Measurements from ENCODE around the gene NR2F2.

Gene NR2F2

DNA sequence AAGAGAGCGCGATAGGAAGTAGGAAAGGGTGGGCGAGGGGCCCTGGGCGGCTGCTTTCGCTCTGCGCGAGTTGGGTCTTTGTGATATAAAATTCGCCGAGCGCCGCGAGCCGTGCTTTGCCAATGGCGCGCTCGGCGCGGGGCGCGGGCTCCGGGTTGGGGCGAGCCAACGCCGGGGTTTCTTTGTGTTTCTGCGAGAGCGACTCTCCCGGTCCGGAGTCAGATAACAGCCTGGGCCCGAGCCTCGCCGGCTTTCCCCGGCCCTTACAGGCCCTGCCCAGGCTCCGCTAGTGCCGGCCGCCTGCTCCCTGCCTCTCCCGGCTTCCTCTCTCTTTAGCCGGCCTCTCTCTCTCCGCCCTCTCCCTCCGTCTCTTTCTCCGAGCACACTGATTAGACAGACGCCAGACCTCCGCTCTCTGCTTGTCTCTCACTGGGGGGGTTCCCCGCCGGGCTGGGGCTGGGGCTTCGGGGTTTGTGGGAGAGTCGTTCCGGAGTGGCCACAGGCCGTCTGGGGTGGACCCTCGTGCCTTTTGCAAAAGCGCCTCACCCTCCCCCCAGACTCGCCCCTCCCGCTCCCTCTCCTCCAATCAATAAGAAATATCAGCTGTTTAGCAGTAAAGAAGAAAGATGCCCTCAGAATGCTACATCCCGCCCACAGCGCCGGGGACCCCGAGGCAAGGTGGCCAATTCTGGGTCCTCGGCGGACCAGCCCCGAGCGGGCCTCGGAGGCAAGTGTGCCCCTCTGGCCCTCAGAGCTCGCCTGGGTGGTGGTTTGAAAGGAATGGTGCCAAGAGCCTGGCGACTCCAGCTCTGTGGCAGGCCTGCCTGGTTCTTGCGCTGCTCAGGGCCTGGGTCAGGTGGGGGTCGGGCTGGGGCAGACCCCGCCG, 2.9 kb downstream of the NR2F2 start:
- no peak for DNase-seq

DNA sequence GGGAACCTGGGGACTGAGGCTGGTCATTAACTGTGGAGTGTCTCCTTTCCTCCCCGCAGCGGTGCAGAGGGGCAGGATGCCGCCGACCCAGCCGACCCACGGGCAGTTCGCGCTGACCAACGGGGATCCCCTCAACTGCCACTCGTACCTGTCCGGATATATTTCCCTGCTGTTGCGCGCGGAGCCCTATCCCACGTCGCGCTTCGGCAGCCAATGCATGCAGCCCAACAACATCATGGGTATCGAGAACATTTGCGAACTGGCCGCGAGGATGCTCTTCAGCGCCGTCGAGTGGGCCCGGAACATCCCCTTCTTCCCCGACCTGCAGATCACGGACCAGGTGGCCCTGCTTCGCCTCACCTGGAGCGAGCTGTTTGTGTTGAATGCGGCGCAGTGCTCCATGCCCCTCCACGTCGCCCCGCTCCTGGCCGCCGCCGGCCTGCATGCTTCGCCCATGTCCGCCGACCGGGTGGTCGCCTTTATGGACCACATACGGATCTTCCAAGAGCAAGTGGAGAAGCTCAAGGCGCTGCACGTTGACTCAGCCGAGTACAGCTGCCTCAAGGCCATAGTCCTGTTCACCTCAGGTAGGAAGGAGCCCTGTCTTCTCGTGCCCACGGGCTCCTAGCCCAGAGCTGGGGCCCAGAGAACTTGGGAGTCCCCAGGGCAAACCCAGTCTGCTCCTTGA, 3.7 kb downstream of the NR2F2 start:
- no peak for DNase-seq

DNA sequence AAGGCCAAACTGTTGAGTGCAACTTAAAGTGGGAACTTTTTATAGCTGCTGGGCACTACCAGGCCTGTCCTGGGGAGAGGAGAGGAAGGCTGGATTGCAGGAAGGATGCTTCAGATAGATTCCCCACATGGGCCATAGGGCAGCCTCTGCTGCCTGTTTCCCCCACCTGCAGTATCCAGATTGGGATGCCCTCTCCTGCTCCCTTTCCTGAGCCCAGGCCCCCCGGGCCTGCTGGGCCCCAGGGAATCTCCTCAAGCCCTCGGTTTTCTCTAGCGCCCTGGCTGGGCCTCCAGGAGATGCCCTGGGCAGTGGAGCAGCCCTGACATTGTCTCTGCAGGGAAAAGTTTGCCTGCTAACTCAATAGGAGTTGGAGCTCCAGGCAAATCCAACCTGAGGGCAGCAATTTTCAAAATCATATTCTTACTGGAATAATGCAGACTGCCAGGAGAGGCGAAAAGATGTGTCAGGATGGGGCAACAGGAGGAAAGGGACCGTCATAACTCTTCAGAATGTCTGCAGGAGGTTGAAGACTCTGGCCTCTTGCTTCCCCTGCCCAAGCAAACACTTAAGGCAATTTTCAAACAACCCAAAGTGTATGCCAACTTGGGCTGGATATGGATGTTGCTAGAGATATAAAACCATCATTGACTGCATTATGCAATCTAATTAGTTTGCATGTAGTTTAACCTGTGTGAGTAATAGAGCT, 4.4 kb downstream of the NR2F2 start:
- no peak for DNase-seq

DNA sequence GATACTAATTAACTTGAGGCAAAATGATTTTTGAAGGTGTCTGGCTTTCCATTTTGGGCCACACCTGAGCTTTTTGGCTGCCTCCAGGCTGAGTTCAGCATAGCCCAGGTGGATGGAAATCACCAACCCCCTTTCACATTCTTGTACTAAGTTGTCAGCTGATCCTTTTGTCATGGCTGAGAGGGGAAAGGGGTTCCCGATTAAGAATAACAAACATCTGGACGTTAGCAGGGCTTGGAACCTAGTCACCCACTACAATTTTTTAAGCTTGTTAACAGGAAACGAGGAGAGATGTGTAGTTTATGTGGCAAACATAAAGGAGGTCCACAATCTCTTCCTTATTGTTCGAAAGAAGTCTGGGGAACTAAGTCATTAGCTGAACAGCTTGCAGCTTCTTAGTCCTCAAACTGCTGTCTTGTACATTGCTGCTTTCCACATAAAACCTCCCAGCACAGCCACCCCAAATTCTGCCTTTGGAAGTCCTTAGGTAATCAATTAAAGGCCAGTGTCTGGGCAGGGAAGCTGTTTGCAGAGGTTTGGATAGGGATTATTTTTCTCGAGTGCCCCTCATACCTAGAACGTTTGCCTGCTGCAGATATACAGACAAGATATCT, 5.0 kb downstream of the NR2F2 start:
- DNase-seq, result no peak

DNA sequence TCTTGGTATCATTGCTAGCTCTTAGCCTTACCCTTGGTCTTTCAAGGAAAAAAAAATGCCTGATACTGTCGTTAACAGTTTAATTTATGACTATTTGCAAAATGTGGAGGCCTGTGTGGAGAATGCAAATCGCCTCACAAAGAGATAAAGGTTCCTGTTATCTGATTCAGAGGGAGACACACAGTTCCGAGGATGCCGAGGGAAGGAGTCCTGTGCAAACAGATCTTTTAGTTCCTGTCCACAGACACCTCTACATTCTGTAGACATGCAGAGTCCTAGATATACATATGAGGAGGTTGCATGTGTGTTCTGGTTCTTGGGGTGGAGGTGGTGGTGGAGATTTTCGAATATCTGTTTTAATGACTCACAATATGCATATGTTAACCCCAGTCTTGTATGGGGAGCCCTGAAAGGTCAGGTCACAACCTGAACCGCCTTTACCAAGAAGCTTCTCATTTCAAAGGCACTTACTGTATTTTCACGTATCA, 5.7 kb downstream of the NR2F2 start:
- DNase-seq, result no peak

DNA sequence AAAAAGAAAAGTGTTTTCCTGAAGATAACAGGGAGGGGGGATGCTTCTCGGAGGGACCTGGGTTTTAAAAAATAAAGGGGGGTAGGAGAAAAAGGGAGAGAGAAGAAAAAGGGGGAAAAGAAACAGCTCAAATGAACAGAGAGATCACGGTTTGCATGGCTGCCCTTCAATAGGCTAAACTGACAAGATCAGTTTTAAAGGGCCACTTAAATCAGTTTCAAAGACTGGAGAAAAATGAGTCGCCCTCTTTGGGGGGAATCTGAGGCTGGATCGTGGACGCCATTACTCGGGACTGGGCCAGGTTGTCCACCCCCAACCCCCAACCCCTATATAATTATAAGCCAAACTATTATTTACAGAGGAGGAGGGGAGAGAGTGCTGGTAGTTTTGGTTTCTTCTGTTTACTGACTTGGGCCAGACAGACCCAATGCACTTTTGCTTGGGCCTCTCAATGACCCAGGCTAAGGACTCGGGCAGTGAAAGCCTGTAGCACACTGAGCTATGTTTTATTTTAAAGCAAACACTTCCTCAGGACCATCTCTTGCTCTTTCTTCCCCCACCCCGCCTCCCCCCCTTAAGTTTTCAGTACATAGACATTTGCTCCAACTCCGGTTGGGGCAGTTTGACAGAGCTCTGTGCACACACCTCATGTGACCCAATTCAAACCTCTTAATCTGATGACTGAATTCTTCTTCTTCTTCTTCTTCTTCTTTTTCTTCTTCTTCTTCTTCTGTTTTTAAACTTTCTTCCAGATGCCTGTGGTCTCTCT, 6.3 kb downstream of the NR2F2 start:
- no peak for DNase-seq

DNA sequence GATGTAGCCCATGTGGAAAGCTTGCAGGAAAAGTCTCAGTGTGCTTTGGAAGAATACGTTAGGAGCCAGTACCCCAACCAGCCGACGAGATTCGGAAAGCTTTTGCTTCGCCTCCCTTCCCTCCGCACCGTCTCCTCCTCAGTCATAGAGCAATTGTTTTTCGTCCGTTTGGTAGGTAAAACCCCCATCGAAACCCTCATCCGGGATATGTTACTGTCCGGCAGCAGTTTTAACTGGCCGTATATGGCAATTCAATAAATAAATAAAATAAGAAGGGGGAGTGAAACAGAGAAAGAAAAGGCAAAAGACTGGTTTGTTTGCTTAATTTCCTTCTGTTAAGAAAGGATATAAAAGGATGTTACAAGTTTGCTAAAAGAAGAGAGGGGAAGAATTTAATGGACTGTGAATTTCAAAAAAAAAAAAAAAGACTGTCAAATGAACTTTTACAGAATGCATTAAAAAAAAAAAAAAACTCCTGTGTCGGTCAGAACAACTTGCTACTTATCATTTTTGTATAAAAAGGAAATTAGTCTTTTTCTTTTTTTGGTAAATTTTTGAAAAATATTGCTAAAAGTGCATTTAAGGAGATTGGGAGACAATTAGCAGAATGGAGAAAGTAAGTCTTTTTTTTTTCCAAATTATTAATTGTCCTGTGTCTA, 7.0 kb downstream of the NR2F2 start:
- DNase-seq, result no peak

DNA sequence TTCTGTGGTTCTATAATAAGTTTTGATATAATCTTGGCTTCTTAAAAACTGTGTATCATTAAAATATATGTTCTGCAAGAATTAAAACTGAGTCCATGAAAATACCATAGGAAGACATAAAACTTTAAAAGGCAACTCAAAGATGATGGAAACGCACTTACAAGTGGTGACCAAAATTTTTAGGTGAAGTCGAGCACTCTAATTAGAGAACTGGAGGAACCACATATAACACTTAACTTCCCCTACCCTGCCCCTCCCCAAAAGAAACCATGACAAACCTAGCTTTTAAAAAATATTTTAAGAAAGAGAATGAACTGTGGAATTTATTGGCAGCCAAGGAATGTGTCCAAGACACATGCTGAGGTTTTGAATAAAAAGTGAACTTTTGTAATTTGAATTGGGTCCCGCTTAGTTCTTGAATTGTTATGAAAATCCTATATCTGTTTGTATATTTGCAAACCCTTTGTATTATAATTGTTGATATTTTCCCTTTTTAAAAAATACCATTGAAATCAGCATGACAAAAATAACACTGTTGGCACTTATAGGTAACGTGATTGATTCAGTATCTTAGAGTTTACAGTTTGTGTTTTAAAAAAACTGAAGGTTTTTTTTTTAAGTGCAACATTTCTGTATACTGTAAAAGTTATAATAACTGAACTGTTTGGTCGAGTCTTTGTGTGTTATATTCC, 7.7 kb downstream of the NR2F2 start:
- no peak for DNase-seq

DNA sequence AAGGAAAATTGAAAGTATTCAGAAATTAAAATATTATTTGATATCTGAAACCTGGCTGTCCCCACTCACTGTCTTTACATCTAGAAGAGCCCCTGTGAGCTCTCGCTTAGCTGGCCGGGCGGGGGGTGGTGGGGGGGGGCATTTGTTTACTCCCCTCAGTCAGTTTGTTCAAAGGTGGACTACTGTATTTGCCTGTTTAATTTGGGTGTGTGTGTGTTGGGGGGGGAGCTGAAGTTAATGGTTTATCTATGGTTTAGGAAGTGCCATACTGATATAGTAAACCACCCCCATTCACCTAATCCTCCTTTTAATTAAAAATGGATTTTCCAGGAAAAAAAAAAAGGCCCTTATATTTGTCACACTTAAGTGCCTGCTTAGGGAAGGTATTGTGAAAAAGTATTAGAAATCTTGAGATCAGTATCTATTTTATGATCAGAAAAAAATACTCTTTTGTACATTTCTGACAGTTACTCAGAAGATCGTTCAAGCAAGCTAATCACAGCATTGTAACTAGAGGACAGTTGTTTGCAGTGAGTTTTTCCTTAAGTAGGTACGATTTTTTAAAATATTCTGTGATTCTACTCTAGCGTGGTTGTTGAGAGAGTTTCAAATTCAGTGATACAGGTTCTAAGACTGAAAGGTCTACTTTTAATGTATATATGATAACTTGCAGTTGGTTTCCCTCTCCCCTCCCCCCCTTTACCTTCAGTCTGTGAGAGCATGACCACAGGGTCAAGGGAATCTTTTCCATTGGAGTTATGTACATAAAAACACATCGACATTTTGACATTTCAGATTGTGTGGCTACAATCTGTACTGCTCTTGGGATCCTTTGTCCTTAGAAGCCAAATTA, 8.5 kb downstream of the NR2F2 start:
- DNase-seq, result no peak

DNA sequence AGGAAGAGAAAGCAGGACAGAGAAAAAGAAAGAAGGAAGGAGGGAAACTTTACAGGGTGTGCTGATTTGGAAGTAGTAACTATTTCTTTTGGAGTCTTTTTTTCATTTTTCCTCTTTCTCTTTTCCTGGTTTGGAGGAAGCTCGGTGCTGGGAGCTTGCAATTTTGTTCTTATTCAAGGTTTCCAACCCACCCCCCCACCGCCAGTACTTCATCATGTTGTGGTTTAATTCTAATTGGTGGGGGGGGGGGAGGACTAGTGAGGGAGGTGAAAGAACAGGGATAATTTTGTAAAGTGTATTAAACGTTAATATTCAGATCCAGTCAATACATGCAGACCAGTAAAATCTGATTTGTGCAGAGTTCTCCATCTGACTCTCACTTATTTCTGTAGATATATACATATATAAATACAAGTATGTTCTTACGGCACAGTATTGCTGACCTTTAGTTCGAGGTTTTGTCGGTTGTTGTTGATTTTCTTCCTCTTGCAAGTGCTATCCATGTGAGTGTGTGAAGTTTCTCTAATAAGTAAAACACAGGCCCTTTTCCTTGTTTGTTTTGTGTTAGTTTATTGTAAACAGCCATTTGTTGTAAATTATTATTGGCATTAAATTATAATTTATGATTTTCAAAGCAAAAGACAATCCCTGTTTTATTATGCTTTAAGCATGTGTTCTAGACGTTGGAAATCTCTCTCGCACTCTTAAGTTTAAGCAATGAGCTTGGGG, 9.3 kb downstream of the NR2F2 start:
- no peak for DNase-seq

DNA sequence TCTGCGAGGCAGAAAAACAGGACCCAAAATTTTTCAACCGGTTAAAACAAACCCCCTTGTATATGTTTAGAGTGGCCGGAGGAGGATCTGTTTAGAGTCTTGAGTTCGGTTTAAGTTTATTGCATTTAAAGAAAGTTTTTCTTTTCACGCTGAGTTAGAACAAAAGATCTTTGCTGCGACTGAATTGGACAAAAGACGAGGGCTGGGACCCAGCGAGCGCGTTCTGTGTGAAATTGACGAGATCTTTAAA, 9.8 kb downstream of the NR2F2 start:
- no peak for DNase-seq

DNA sequence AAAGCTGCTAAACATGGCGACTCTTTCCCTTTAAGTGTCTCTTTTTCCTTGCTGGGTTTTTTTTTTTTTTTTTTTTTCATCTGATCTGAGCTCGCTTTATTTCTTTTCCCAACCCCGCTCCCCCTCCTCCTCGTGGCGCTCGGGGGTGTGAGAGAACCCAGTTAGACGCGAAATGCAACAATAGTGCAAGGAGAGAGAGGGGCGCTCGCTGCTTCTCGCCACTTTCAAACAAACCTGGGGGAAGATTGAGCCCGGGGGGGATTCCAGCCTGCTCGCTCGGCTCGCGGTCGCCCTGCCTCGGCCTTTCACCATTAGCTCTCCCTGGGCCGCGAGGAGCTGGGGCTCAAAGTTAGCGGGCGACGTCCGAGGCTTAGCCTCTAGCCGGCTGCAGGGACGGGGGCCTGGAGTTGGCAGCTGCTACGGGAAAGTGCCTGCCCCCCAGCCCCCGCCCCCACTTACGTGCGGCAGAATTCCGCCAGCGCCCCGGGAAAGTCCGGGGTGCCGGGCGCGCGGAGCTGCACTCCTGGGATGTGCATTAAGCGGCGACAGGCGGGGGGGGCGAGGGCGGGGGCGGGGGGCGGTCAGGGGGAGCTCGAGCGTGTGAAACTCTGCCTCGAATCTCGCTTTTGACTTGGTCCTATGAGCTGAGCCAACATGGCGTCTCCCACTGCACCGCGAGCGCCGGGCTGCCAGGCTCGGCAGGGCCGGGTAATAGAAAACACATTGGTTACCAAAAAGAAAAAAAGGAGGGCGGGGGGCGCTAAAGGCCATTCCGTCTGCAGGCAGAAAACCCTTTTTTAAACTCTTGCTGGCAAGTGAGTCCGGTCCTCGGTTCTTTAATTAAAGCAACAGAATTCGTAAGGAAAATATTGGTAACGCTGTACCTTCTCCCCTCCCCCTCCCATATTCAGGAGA, 10.4 kb downstream of the NR2F2 start:
- DNase-seq, result no peak

DNA sequence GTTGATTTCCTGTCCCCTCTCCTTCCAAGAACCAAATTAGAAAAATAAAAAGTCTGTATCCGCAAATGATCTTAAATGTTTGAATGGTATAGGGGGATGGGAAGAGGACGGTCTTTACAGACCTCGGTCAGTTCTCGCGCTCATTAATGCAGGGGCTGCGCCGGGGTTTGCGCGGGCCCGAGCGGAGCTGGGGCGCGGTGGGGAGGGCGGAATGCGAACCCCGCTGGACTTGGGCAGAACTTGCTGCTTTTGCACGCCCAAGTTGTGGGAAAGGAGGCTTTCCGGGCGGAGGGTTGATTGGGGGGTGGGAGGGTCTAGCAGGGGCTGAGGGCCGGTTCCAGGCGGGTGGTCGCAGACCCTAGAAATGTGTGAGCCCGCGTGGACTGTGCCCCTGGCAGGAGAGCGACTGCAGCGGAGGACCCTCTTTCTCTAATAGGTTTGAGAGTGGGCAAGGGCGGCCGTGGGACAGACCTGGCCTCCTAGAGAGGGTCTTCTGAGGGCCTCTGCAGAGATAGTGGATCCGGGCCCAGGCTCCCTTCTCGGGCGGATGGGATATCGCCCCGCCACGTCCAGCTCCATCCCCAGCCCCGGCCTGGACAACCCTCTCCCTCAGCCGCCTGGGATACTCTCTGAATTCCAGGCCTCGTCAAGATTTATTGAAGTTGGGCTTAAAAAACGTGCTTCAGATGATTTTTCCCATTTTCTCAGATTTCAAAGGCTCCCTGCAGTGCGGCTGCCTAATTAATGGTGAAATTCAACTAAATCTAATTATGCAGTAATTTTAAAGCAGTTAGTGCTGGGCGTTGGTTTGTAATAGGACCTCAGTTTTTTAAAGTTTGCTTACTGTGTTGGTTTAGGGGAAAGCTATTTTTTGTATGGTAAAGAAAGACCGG, 11.3 kb downstream of the NR2F2 start:
- DNase-seq, result no peak

DNA sequence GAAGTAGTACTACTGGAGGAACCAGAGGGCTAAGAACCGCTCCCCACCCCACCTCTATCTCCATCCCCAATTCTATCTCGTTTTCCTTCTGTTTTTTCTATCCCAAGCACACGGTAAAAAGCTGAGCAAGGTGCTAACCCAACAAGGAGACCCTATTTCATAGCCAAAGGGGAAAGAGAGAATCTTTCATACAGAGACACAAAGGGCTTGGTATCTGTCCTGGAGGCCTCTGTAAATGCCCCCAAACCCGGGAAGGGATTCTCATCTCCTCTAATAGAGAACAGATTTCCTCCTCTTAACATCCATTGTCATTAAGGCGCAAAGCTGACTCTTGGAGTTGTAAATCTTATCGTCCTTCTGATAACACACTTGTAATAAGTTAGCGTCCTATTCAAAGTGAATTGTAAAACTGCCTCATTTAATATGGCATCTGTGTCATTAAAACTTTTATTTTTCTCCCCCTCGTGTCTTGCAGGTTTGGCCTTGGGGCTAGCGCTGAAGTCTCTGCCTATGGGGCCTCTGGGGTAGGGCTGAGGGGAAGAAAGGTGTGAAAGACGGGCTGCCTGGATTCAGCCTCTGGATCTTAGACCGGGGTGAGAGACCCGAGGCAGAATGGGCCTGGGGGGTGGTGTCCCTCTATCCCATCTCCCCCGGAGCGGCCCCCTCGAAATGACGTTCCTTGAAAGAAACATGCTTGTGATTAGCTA, 12.1 kb downstream of the NR2F2 start:
- no peak for DNase-seq

DNA sequence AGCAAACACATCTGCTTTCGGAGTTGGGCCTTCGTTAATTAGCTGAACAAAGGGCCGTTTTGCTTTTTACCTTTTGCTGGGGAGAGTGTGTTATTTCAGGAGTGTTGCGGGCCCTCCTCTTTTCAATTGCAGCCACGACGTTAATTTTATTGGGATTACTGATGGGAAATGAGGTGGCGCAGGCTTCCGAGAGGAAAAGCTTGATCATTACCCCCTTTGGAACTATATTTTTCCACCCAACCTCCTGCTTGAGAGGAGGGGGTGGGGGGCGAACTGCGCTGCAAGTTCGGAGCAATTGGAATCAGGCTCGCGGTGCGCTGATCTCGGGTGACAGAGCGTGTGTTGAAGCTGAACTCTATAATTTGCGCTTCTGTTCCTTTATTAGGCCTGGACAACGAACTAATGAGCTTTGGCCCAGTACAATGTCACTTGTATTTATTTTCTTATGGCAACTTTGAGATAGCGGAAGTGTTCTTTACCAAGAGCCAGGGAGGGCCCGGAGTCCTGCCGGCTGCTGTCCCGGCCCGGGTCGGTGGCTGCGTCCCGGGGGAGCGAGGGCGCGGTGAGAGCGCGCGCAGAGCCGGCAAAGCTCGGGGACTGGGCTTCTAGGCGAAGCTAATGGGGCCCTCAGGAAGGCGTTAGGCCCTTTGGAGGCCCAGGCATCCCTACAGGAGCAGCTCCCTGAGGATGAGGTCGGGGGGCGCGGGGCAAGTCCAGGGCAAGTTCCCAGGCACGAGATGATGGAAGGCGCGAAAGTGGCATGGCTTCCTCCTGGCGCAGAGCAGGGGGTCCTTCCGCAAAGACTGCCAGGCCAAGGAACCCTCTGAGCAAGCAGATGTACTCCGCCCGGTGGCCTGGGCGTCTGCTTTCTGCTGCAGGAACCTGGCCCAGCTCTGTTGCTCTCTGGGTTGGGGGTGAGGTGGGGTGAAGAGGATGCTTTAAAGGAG, 12.9 kb downstream of the NR2F2 start:
- DNase-seq, result no peak

All from activated CD4-positive, alpha-beta T cell treated with anti-CD3 and anti-CD28 coated beads, Interleukin-10, Interleukin-2, amounts not matched to agents 100 ng/mL and 50 ng/mL, durations not matched to agents 16 hours and 8 hours (primary cell).